ENCODE data around the gene EHD1.
"Not testable (repeated sequence)": the region's sequence is repeated elsewhere in the genome, so short reads cannot be mapped to it uniquely, and the experiment has no call there.

GRCh38 chr11:64815433-64815832 is 63.0 kb downstream of the EHD1 start:
- not testable (repeated sequence) for TF ChIP-seq POLR2AphosphoS5 (IDR thresholded peaks at IDR 0.05; ENCODE audit: borderline replicate concordance, low read depth, low read length); EZH2 (IDR thresholded peaks at IDR 0.05)
